GM10248 (cell line): ENCODE data around the gene FGD2.
A peak's percentile ranks its signal among the peaks of the same experiment; 100 is the strongest.

Experiments
- CTCF ChIA-PET: fragments of 300-600 bp; sonication (Branson Sonifier 250); formaldehyde crosslinking; extraction: SDS; loops from one replicate; lab custom pipeline; 2021; ENCODE audit warnings: antibody characterized with exemption; lab: Yijun Ruan, JAX
- POLR2A ChIA-PET: fragments of 350-650 bp; sonication (Branson Sonifier 250); formaldehyde crosslinking; extraction: SDS; loops from one replicate; lab custom pipeline; 2020; ENCODE audit warnings: antibody characterized with exemption; lab: Yijun Ruan, JAX
- DNase-seq: peaks from one replicate; pipeline ENCODE4 v3.0.0; 2012; ENCODE audit errors: extremely low spot score
- TF ChIP-seq, protein P1 (sequence below): IDR thresholded peaks from 2 replicates; pipeline ENCODE4 v1.5.1; 2012; ENCODE audit warnings: mild to moderate bottlenecking, low read depth; ENCODE audit errors: extremely low read depth, missing control alignments, control extremely low read depth

Gene FGD2

DNA sequence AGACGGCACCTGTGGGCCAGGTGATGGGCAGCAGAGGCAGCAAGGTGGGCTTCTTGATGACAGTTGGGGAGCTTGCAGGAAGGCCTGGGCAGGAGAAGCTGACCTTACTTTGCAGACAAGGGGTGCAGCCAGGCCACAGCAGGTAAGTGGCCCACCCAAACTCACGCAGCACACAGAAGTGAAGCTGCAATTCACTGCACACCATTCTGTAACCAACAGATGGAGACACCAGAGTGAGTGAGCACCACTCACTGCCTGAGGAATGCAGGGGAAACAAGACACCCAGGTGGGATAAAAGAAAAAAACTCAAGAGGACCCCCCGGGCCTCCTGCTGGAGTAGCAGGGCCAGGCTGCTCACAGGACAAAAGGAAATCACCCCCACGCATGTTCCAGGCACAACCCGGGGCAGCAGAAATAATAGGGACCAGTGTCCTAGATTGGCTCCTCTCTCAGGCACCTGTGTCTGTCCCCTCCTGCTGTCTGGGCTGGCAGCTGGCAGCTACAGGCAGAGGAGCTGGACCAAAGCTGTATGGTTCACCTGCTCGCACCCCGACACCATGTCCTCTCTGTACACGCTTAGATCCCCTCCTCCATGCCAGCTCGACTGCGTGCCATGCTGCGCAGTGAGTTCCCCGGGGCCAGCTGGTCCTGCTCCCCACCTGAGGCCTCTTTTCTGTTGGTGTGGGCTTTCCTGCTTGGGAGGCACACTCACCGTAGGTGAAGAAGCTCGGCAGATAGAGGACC, 24.4 kb upstream of the FGD2 start:
- TF ChIP-seq, protein P1, sequence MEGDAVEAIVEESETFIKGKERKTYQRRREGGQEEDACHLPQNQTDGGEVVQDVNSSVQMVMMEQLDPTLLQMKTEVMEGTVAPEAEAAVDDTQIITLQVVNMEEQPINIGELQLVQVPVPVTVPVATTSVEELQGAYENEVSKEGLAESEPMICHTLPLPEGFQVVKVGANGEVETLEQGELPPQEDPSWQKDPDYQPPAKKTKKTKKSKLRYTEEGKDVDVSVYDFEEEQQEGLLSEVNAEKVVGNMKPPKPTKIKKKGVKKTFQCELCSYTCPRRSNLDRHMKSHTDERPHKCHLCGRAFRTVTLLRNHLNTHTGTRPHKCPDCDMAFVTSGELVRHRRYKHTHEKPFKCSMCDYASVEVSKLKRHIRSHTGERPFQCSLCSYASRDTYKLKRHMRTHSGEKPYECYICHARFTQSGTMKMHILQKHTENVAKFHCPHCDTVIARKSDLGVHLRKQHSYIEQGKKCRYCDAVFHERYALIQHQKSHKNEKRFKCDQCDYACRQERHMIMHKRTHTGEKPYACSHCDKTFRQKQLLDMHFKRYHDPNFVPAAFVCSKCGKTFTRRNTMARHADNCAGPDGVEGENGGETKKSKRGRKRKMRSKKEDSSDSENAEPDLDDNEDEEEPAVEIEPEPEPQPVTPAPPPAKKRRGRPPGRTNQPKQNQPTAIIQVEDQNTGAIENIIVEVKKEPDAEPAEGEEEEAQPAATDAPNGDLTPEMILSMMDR, result no peak
- ChIA-PET CTCF (interaction anchor here (0.8 to 3.4 kb wide), 6 partner anchors 9 to 228 kb away, joined by 3 to 18 read pairs (median 4); no protein-coding TSS in a partner anchor), POLR2A (no interaction called here)
- DNase-seq, result no peak

DNA sequence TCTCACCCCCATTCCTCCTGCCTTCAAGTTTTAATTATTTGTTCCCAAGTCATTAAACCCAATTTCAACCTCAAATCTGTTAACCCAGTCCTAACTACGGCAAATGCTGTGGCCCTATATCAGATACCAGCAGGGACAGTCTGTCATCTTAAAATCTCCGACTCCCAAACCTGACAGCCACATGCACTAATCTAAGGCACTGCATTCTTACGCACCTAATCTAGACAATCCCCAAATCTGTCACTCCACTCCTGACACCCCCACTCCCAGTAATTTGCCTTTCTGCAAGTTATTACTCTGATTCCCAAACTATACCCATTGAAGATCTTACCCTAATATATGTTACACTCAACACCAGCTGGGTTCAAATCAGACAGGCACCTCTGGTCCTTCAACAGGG, 21.9 kb upstream of the FGD2 start:
- no peak for DNase-seq
- TF ChIP-seq, protein P1, result no peak
- POLR2A ChIA-PET, result no interaction called here
- CTCF ChIA-PET, result interaction anchor here (6.6 kb wide), 1 partner anchor 35 kb away, joined by 42 read pairs; no protein-coding TSS in a partner anchor

DNA sequence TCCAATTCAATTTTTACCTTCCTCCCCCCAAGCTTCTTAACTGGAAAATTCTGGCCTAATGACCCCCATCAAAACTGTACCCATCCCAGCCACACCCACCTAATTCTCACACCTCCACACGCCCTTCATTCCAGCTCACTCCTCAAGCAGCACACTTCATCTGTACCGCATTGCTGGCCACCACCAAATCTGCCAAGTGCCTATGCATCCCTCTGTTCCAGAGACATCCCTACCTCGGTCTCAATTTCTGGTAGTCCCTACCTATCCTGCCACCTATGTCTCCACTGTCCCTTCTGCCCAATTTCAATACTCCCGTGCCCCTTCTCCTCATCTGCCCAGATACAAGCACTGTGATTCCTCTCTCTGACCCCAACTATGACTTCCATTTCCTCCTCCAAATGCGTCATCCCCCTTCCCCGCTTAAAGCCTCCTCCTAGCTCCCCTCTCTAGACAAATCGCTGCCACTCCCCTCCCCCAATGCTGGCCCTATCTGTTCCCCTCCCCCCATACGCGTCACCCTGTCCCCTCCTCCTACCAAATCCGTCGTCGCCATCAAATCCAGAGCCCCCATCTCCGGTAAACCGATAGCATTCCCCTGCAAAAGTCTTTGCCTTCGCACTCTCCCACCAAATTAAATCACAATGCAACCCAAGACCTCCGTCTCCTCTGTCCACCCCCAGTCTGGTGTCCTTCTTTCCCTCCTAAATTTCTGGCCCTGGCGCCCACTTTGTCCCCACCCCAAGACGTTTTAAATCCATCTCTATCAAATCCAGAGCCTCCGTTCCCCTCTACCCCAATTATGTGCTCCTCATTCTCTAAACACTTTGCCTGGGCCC, 20.7 kb upstream of the FGD2 start:
- TF ChIP-seq, protein P1, result no peak
- CTCF ChIA-PET, result interaction anchor here (1.6 to 6.6 kb wide), 2 partner anchors 34 to 225 kb away, joined by 9 to 42 read pairs; no protein-coding TSS in a partner anchor
- POLR2A ChIA-PET, result no interaction called here
- DNase-seq, result no peak

DNA sequence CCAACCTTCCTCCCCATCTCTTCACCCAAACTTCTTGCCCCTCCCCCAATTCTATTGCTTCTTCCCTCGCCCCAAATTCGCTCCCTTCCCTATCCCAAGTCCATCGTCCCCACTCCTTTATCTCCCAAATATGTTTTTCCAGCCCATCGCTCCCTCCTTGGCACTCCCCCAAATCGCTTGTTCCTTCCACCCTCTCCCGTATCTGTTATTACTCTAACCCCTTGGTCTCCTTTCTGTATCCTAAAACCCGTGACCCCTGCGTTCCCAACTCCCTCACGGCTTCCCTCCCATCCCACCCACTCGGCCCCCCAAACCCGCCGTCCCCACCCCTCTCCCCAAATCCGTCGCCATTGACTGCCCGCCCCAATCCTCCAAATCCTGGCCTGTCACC, 20.0 kb upstream of the FGD2 start:
- DNase-seq, result no peak
- ChIA-PET CTCF (interaction anchor here (1.0 to 6.6 kb wide), 7 partner anchors 8 to 224 kb away, joined by 3 to 42 read pairs (median 5); no protein-coding TSS in a partner anchor), POLR2A (interaction anchor here (1.2 to 1.9 kb wide), 4 partner anchors 7 to 33 kb away, joined by 3 to 10 read pairs (median 6); partner anchors contain the start of gene FGD2)
- TF ChIP-seq, protein P1, result no peak

DNA sequence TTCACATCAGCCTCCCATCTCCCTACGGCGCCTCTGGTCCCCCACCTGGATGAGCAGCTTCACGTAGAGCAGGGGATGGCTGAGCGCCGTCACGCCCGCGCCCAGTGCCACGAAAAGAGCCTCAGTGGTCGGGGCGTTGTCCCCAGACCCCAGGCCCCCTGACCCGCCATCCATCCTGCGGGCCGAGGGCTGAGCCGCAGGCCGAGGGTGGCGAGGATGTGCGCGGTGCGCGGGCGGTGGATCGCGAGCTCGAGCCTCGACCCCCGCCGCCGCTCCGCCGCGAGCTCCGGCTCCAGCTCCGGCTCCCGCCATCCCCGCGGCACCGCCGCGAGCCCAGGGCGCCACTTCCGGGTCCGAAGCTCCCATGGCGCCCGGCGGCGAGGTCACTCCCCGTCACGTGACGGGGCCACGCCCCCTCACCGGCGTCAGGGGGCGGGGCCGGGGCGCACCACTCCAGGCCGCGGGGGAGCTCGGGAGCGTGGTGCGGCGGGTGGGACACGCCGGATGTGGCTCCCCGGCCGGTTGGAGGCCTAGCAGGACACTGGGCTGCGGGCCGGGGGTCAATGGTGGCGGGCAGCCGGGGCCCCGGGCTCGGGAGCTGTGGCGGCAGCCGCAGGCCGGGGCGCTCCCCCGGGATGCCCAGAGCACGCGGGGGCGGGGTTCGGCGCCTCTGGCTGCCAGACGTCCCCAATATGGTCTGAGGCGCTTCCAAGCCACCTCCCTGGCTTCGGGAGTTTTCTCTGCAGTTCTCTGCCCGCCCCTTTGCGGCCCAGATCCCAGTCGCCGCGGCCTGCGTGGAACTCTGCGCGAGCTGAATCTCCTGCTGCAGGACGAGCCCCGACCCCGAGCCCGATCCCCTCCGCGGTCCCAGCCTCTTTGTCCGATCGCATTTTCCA, 19.4 kb upstream of the FGD2 start, which contains the start of gene MTCH1:
Gene MTCH1, minus strand, starts transcription at position 389 of the 896 bp plus-strand sequence. Its CDS starts 23 bp downstream, at position 366.
- TF ChIP-seq, protein P1, result no peak
- peak; percentile 98 for DNase-seq
- ChIA-PET POLR2A (interaction anchor here (0.6 to 1.9 kb wide), 7 partner anchors 8 to 1717 kb away, joined by 3 to 10 read pairs (median 5); partner anchors contain the start of gene FGD2), CTCF (interaction anchor here (0.8 to 6.6 kb wide), 8 partner anchors 8 to 224 kb away, joined by 3 to 42 read pairs (median 4); no protein-coding TSS in a partner anchor)
